HL-60 (cell line): Measurements from ENCODE around the gene LAMA2.

Source experiments
- CTCF ChIP-seq: IDR thresholded peaks from one replicate; pipeline ENCODE4 v1.5.1; 2011; ENCODE audit warnings: low read length, control low read depth, inconsistent platforms; ENCODE audit not compliant: insufficient read depth
- GABPA ChIP-seq: IDR thresholded peaks from 2 replicates; pipeline ENCODE4 v1.6.1; 2012; ENCODE audit warnings: low read depth

- peak; percentile 14 for TF ChIP-seq CTCF
- no peak for TF ChIP-seq GABPA
These were observed 618.2 kb downstream of the LAMA2 start for GRCh38 chr6:129500958-129501739.
